DND-41 (cell line): Measurements from ENCODE around the gene CYB561D2.

ENCODE experiments used
- ATAC-seq: fragments of 200-7000 bp; cut with Tn5 transposase; 3 replicates; pipeline ENCODE4 v1.9.1; 2021; ENCODE audit warnings: low read depth; ENCODE audit not compliant: insufficient read depth
- DNase-seq: peaks from one replicate; pipeline ENCODE4 v3.0.0-alpha.2; 2020
- H2AFZ ChIP-seq: 2 replicates; pipeline ENCODE4 v1.6.0; 2012; ENCODE audit warnings: low read depth, low read length
- H3K27ac ChIP-seq: 2 replicates; pipeline ENCODE4 v1.5.1; 2012; ENCODE audit warnings: low read length, inconsistent platforms
- H3K27me3 ChIP-seq: fragments of 200-600 bp; sonication (generic); 2 replicates; pipeline ENCODE4 v1.6.0; 2012; ENCODE audit warnings: low read length, mild to moderate bottlenecking, inconsistent platforms; ENCODE audit not compliant: insufficient read depth, poor library complexity
- H3K36me3 ChIP-seq: 2 replicates; pipeline ENCODE4 v1.5.1; 2012; ENCODE audit warnings: low read length, inconsistent platforms; ENCODE audit not compliant: insufficient read depth
- H3K4me1 ChIP-seq: 2 replicates; pipeline ENCODE4 v1.5.1; 2012; ENCODE audit warnings: mild to moderate bottlenecking, low read length; ENCODE audit not compliant: insufficient read depth
- H3K4me2 ChIP-seq: 2 replicates; pipeline ENCODE4 v1.6.0; 2012; ENCODE audit warnings: mild to moderate bottlenecking, moderate library complexity, low read length, inconsistent platforms; ENCODE audit not compliant: insufficient read depth
- H3K4me3 ChIP-seq, 2 experiments: fragments of 200-600 bp in 1 of 2; shearing (Covaris generic) in 1 of 2; 2 replicates each; pipeline ENCODE4 v1.5.1; 2012 to 2016; ENCODE audit warnings: inconsistent platforms in 2 of 2, low read length in 2 of 2, mild to moderate bottlenecking in 2 of 2, low read depth in 1 of 2, moderate library complexity in 1 of 2
- H3K79me2 ChIP-seq: 2 replicates; pipeline ENCODE4 v1.6.0; 2012; ENCODE audit warnings: low read length, inconsistent platforms; ENCODE audit not compliant: insufficient read depth
- H3K9ac ChIP-seq: 2 replicates; pipeline ENCODE4 v1.6.0; 2012; ENCODE audit warnings: low read depth, mild to moderate bottlenecking, inconsistent platforms, low read length, moderate library complexity
- H3K9me3 ChIP-seq: 2 replicates; pipeline ENCODE4 v1.5.1; 2012; ENCODE audit warnings: low read length, moderate library complexity, mild to moderate bottlenecking, inconsistent platforms; ENCODE audit not compliant: insufficient read depth, severe bottlenecking
- H4K20me1 ChIP-seq: 2 replicates; pipeline ENCODE4 v1.6.0; 2012; ENCODE audit warnings: low read length; ENCODE audit not compliant: insufficient read depth
- EZH2 ChIP-seq: IDR thresholded peaks from 3 replicates; pipeline ENCODE4 v1.6.1; 2012; ENCODE audit warnings: borderline replicate concordance, low read depth, mild to moderate bottlenecking, moderate library complexity, low read length, inconsistent platforms; ENCODE audit not compliant: severe bottlenecking
- TF ChIP-seq, protein P1 (sequence below): IDR thresholded peaks from 2 replicates; pipeline ENCODE4 v1.5.1; 2012; ENCODE audit warnings: borderline replicate concordance, low read length, moderate library complexity, mild to moderate bottlenecking; ENCODE audit not compliant: poor library complexity, severe bottlenecking; ENCODE audit errors: extremely low read depth

The CYB561D2 gene

DNA sequence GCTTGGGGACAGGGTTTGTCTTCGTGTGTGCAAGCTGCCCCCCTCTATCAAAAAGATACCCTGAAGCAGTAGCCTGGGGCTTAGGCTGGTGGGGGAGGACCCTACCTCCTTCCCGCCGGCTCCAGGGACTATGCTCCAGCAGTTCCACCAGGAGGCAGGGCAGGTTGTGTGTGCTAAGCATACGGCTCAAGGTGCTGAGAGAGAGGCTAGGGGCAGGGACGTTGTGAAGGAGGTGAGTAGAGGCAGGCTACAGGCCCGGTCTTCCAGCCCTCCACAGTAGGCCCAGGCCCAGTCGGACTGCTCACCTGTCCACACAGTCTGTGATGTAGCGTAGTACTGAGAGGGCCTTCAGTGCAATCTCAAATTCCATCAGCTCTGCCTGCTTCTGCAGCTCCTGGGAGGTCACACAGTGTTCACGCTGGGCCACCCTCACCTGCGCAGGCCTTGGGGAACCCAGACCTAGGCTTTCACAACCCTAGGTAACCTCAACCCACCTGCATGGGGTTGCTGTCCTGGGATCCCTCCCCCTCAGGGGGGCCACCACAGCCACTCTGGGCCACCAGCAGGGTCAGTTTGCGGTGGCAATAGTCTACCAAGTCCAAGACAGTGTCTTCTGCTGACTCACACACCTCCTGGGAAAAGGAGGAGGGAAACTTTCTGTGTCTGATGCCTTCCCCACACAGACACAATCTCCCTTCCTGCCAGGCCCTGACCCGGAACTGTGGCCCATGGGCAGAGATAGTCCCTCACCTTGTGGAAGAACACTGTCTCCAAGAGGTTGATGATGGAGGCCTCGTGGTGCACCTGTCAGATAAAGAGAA lies 7.6 kb upstream of the CYB561D2 start:
- DNase-seq (no peak), ATAC-seq (no peak)
- peaks cover 4% of the 10 kb centered on the region for H3K27me3 ChIP-seq
- peaks cover 8% of the 10 kb centered on the region for H3K36me3 ChIP-seq
- no peak for TF ChIP-seq EZH2
- TF ChIP-seq, protein P1, sequence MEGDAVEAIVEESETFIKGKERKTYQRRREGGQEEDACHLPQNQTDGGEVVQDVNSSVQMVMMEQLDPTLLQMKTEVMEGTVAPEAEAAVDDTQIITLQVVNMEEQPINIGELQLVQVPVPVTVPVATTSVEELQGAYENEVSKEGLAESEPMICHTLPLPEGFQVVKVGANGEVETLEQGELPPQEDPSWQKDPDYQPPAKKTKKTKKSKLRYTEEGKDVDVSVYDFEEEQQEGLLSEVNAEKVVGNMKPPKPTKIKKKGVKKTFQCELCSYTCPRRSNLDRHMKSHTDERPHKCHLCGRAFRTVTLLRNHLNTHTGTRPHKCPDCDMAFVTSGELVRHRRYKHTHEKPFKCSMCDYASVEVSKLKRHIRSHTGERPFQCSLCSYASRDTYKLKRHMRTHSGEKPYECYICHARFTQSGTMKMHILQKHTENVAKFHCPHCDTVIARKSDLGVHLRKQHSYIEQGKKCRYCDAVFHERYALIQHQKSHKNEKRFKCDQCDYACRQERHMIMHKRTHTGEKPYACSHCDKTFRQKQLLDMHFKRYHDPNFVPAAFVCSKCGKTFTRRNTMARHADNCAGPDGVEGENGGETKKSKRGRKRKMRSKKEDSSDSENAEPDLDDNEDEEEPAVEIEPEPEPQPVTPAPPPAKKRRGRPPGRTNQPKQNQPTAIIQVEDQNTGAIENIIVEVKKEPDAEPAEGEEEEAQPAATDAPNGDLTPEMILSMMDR, result no peak
- H3K4me2 ChIP-seq, result no peak overlapping the region
- peaks cover 24% of the 10 kb centered on the region for H3K4me1 ChIP-seq
- H2AFZ ChIP-seq, result no peak overlapping the region
- H3K79me2 ChIP-seq, result peaks cover 10% of the 10 kb centered on the region
- no peak overlapping the region for H3K9ac ChIP-seq
- no peaks in the 10 kb centered on the region for H4K20me1 ChIP-seq
- H3K9me3 ChIP-seq, result no peaks in the 10 kb centered on the region
- H3K27ac ChIP-seq, result no peak overlapping the region
- H3K4me3 ChIP-seq, result no peak overlapping the region

DNA sequence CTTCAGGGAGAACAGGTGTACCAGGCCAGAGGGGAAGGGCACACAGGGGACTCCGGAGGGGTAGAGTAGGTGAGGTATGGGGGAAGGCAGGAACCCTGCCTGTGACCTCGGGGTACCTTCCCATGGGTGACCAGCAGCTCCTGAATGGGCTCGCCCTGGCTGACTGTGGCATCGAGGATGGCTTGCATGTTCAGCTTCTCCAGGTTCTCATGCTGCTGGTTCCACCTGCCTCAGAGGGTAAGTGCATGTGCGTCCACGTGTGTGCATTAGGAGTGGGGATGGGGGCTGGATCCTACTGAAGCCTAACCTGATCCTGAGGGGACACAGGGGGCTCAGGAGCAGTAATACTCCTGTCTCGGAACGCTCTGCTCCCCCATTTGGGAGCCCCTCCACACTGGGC lies 5.7 kb upstream of the CYB561D2 start:
- Histone ChIP-seq H3K79me2 (peaks cover 17% of the 10 kb centered on the region), H3K4me2 (no peak overlapping the region), H3K4me1 (peaks cover 28% of the 10 kb centered on the region), H3K9ac (no peak overlapping the region), H3K9me3 (no peaks in the 10 kb centered on the region), H4K20me1 (0 out of 2 replicates have a peak, but pooled peaks cover 4% of the 10 kb centered on the region), H3K4me3 (no peak overlapping the region), H3K36me3 (peaks cover 22% of the 10 kb centered on the region), H3K27ac (no peak overlapping the region), H3K27me3 (peaks cover 4% of the 10 kb centered on the region), H2AFZ (no peak overlapping the region)
- no peak for DNase-seq
- no peak for TF ChIP-seq EZH2
- ATAC-seq, result no peak

DNA sequence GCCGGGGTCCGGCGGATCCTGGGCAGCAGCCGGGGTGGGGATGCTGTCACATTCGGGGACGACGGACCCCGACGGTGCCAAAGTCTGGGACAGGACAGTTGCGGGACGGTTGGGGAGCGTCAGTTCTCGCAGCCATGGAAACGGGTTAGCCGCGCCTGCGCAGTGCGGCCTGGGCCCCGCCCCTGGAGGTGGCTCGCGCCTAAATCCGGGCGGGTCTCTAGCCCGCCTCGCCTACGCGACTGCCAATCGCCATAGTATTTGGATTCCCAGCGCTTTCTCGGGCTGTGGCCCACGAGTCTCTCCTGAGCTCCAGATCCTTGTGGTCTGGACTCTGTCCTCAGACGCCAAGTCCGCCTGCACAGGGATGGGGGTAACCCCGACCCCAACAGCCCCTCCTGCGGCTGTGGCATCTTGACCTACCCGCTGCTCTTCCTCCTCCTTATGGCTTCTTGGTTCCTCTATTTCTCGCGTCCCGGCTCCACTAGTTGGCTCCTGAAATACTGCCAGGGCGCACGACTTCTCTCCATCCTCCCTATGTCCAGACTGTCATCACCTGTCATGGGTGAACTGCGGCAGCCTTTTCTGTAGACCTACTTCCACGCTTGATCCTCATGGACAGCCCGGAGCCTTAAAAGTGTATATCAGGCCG lies 5.0 kb upstream of the CYB561D2 start, which contains the start of gene ZMYND10:
TSS of gene ZMYND10 (minus strand) at position 147 of the 649 bp plus-strand sequence. CDS start 153 bp downstream, outside the sequence.
- H2AFZ ChIP-seq, result no peak within 1 kb of the TSS
- H3K4me2 ChIP-seq, result no peak within 1 kb of the TSS
- TF ChIP-seq, protein P1, result no peak
- TF ChIP-seq EZH2, result no peak
- no peak within 1 kb of the TSS for H3K9ac ChIP-seq
- H3K9me3 ChIP-seq, result no peaks in the 10 kb centered on the region
- DNase-seq (no peak), ATAC-seq (no peak)
- 0 out of 2 replicates have a peak, but pooled peaks cover 4% of the 10 kb centered on the region for H4K20me1 ChIP-seq
- H3K27ac ChIP-seq, result no peak within 1 kb of the TSS
- peaks cover under 1% of the 10 kb centered on the region for H3K27me3 ChIP-seq
- H3K4me1 ChIP-seq, result peaks cover 26% of the 10 kb centered on the region
- H3K4me3 ChIP-seq, result no peak within 1 kb of the TSS
- peaks cover 22% of the 10 kb centered on the region for H3K79me2 ChIP-seq
- peaks cover 22% of the 10 kb centered on the region for H3K36me3 ChIP-seq

DNA sequence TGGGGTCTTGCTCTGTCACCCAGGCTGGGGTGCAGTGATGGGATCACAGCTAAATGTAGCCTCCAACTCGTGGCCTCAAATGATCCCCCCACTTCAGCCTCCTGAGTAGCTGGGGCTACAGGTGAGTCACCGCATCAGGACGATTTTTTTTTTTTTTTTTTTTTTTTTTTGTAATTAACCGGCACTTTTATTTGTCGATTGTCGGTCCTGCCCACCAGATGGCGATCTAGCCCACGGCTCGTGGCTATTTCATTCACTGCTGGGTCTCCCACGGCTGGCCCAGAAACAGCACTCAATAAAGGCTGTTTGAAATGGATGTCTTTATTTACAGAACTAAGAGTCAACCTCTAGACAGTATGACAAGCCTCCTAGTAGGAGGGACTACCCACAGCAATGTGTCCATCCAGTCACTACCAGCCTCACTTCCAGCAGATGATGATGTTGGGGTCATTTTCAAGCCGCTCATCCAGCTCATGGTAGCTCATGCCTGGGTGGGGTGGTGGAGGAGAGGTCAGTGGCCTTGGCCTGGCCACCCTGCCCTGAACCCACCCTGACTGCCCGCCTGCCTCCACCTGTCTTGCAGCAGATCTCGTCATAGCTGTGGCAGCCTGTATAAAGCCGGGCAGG lies 3.4 kb upstream of the CYB561D2 start:
- ATAC-seq, result no peak
- no peak for TF ChIP-seq EZH2
- TF ChIP-seq, protein P1, result peak; percentile 67
- H3K4me3 ChIP-seq, result no peak overlapping the region

More for the DNA sequence above, 3.4 kb upstream of the CYB561D2 start:
- DNase-seq, result peak; percentile 73
- Histone ChIP-seq H3K27ac (no peak overlapping the region), H3K27me3 (no peaks in the 10 kb centered on the region), H3K9ac (no peak overlapping the region), H3K4me1 (peaks cover 37% of the 10 kb centered on the region), H2AFZ (no peak overlapping the region), H3K79me2 (peaks cover 33% of the 10 kb centered on the region), H3K36me3 (peaks cover 27% of the 10 kb centered on the region), H3K9me3 (no peaks in the 10 kb centered on the region), H3K4me2 (no peak overlapping the region), H4K20me1 (peaks cover 12% of the 10 kb centered on the region)
